HepG2 (cell line): Measurements from ENCODE around the gene MOK. TPM values are rescaled to one million over a fixed set of nuclear protein-coding genes. Genes with fewer than 3 reads are reported as not detected.

Experiments
- ATAC-seq: fragments of 200-7000 bp; cut with Tn5 transposase; 3 replicates; pipeline ENCODE4 v1.9.1; 2020; ENCODE audit warnings: mild to moderate bottlenecking, moderate library complexity
- BruUV-seq: library from RNA; stranded (reverse); fragments of 400-500 nt; replicated peaks from 2 replicates; lab custom pipeline; 2021; lab: Mats Ljungman, UMichigan
- CTCF ChIA-PET: fragments of 300-600 bp; formaldehyde crosslinking; extraction: SDS; loops from one replicate; lab custom pipeline; 2021; ENCODE audit warnings: low total read pairs, inconsistent platforms, low intra/inter-chr PET ratio; lab: Yijun Ruan, JAX
- POLR2A ChIA-PET: fragments of 350-600 bp; sonication (Branson Sonifier 250); formaldehyde crosslinking; loops from one replicate; lab custom pipeline; 2020; ENCODE audit warnings: antibody characterized with exemption, inconsistent platforms; lab: Yijun Ruan, JAX
- DNase-seq: peaks from one replicate; pipeline ENCODE4 v3.0.0-alpha.2; 2015; ENCODE audit warnings: low spot score
- FAIRE-seq: peaks from 3 replicates; lab custom pipeline; 2011; peaks lifted over from hg19 to GRCh38; lab: Jason Lieb, UNC
- H2AFZ ChIP-seq: one replicate; pipeline ENCODE4 v1.6.1; 2011; ENCODE audit warnings: low read length, inconsistent platforms
- H3K27ac ChIP-seq: fragments of 300-600 bp; 3 replicates; pipeline ENCODE4 v1.8.0; 2011; ENCODE audit warnings: mixed run types, mild to moderate bottlenecking, mixed read lengths, low read length, inconsistent platforms; ENCODE audit not compliant: insufficient read depth; ENCODE audit errors: extremely low read length
- H3K27me3 ChIP-seq, 2 experiments: fragments of 200-600 bp in 1 of 2; 2 replicates in 1 of 2; 3 replicates in 1 of 2; pipeline versions ENCODE4 v1.6.0 to v1.8.0; 2011; ENCODE audit warnings: low read length in 2 of 2, mild to moderate bottlenecking in 2 of 2, moderate library complexity in 2 of 2, inconsistent platforms in 1 of 2; ENCODE audit not compliant: insufficient read depth in 2 of 2, control insufficient read depth in 1 of 2
- H3K36me3 ChIP-seq, 2 experiments: fragments of 200-600 bp in 1 of 2; replicated peaks in 1 of 2; 2 replicates in 1 of 2; 3 replicates in 1 of 2; pipeline versions ENCODE4 v1.5.1 to v1.8.0; 2011; ENCODE audit warnings: low read length in 2 of 2, inconsistent platforms in 1 of 2; ENCODE audit not compliant: insufficient read depth in 2 of 2, control insufficient read depth in 1 of 2
- H3K4me1 ChIP-seq: 2 replicates; pipeline ENCODE4 v1.5.1; 2012; ENCODE audit warnings: low read length, inconsistent platforms; ENCODE audit not compliant: insufficient read depth
- H3K4me2 ChIP-seq: 2 replicates; pipeline ENCODE4 v1.6.0; 2011; ENCODE audit warnings: low read depth, low read length, inconsistent platforms
- H3K4me3 ChIP-seq, 3 experiments: fragments of 200-600 bp in 1 of 3; sonication (generic), shearing (Covaris generic) in 1 of 3; replicated peaks in 1 of 3; 2 replicates each; pipeline ENCODE4 v1.5.1; 2011 to 2016; ENCODE audit warnings: low read length in 3 of 3, inconsistent platforms in 2 of 3, low read depth in 2 of 3, mild to moderate bottlenecking in 2 of 3, control low read depth in 1 of 3, mixed read lengths in 1 of 3; ENCODE audit not compliant: insufficient read depth in 1 of 3
- H3K79me2 ChIP-seq: one replicate; pipeline ENCODE4 v1.6.1; 2011; ENCODE audit warnings: low read length, inconsistent platforms; ENCODE audit not compliant: insufficient read depth
- H3K9ac ChIP-seq: 2 replicates; pipeline ENCODE4 v1.6.0; 2011; ENCODE audit warnings: mild to moderate bottlenecking, low read depth, low read length, inconsistent platforms; ENCODE audit not compliant: insufficient read depth
- H3K9me3 ChIP-seq: 2 replicates; pipeline ENCODE4 v1.5.1; 2012; ENCODE audit warnings: mild to moderate bottlenecking, low read length
- H4K20me1 ChIP-seq: 2 replicates; pipeline ENCODE4 v1.6.0; 2011; ENCODE audit warnings: inconsistent platforms, mild to moderate bottlenecking, low read length, moderate library complexity; ENCODE audit not compliant: insufficient read depth
- HIC2 ChIP-seq: sonication (generic); formaldehyde crosslinking; IDR thresholded peaks from 2 replicates; pipeline ENCODE4 v1.9.0; 2022; ENCODE audit warnings: low read depth, missing genetic modification reagents
- IRX3 ChIP-seq: sonication (generic); formaldehyde crosslinking; IDR thresholded peaks from 2 replicates; pipeline ENCODE4 v1.8.1; 2023; ENCODE audit warnings: mild to moderate bottlenecking, low read depth, missing genetic modification reagents, borderline replicate concordance
- KLF12 ChIP-seq: sonication (generic); formaldehyde crosslinking; IDR thresholded peaks from 2 replicates; pipeline ENCODE4 v1.4.0; 2020; ENCODE audit warnings: missing genetic modification reagents, borderline replicate concordance
- KLF13 ChIP-seq: sonication (generic); formaldehyde crosslinking; IDR thresholded peaks from 2 replicates; pipeline ENCODE4 v1.4.0; 2020; ENCODE audit warnings: mild to moderate bottlenecking, missing genetic modification reagents
- MAZ ChIP-seq, 2 experiments: sonication (generic) in 1 of 2; formaldehyde crosslinking in 1 of 2; IDR thresholded peaks; 2 replicates each; pipeline versions ENCODE4 v1.5.0 to v1.6.1; 2012 to 2020; ENCODE audit warnings: low read depth in 2 of 2, mild to moderate bottlenecking in 2 of 2, borderline replicate concordance in 1 of 2, improper control_type of control experiment in 1 of 2, low read length in 1 of 2, missing genetic modification reagents in 1 of 2, moderate library complexity in 1 of 2
- ONECUT2 ChIP-seq: sonication (generic); formaldehyde crosslinking; IDR thresholded peaks from 2 replicates; pipeline ENCODE4 v1.4.0; 2020; ENCODE audit warnings: missing genetic modification reagents
- SKIL ChIP-seq: sonication (generic); formaldehyde crosslinking; IDR thresholded peaks from 2 replicates; pipeline ENCODE4 v1.8.0; 2022; ENCODE audit warnings: missing genetic modification reagents, mild to moderate bottlenecking, moderate library complexity, borderline replicate concordance
- ZNF230 ChIP-seq: sonication (generic); formaldehyde crosslinking; IDR thresholded peaks from 2 replicates; pipeline ENCODE4 v1.4.0; 2020; ENCODE audit warnings: mild to moderate bottlenecking, missing genetic modification reagents
- ZNF496 ChIP-seq: sonication (generic); formaldehyde crosslinking; IDR thresholded peaks from 2 replicates; pipeline ENCODE4 v1.8.1; 2023; ENCODE audit warnings: mild to moderate bottlenecking, moderate library complexity, missing genetic modification reagents; ENCODE audit not compliant: insufficient replicate concordance
- ZNF816 ChIP-seq: sonication (generic); formaldehyde crosslinking; IDR thresholded peaks from 2 replicates; pipeline ENCODE4 v1.8.0; 2022; ENCODE audit warnings: missing genetic modification reagents, mild to moderate bottlenecking, borderline replicate concordance
- WGBS: methylation state at CpG from one replicate; pipeline ENCODE4 v1.1.6; 2017; ENCODE audit warnings: low lambda C conversion rate; 5-methylcytosine and 5-hydroxymethylcytosine counted together
- in situ Hi-C: cut with HindIII; loops from 2 replicates; pipeline ENCODE4 v1.10.0; 2017; ENCODE audit warnings: low pct_unique_long_range_greater_than_20kb; ENCODE audit not compliant: extremely low pct_ligation_motif_present
- intact Hi-C: fragments of 100-400 bp; cut with micrococcal nuclease; formaldehyde crosslinking; loops from one replicate; pipeline ENCODE4 v1.10.0; 2022; ENCODE audit not compliant: unreplicated experiment
- polyA plus RNA-seq, 8 experiments: library from polyadenylated mRNA; depleted of rRNA in 3 of 8; stranded (reverse) in 7 of 8; unstranded in 1 of 8; fragments of >200 nt; fragmentation: Illumina TruSeq in 4 of 8; extraction: Trizol in 4 of 8; gene quantifications; 2 replicates each; pipeline versions ENCODE4 v1.2.1 to v1.2.3, GENCODE V29; 2011 to 2016; ENCODE audit warnings: low read depth in 4 of 8, missing spikeins in 1 of 8, mixed read lengths in 1 of 8; ENCODE audit not compliant: insufficient read depth in 1 of 8
- total RNA-seq, 5 experiments: library from RNA; depleted of rRNA; stranded (reverse); fragments of >200 nt; fragmentation: Illumina TruSeq; extraction: Trizol; gene quantifications; 2 replicates each; pipeline ENCODE4 v1.2.3, GENCODE V29; 2016; ENCODE audit warnings: low read depth in 1 of 5
- TF ChIP-seq, protein P1 (sequence below): sonication (generic); formaldehyde crosslinking; IDR thresholded peaks from 2 replicates; pipeline ENCODE4 v1.5.0; 2020; ENCODE audit warnings: mild to moderate bottlenecking, low read depth, missing genetic modification reagents, borderline replicate concordance
- TF ChIP-seq, protein P2 (sequence below): sonication (generic); formaldehyde crosslinking; IDR thresholded peaks from 2 replicates; pipeline ENCODE4 v1.5.0; 2020; ENCODE audit warnings: mild to moderate bottlenecking, missing genetic modification reagents

MOK gene
- total and polyA plus RNA-seq, 2 of the 13 experiments (the other 11 are each of a cell fraction or from before 2014, with no cell fraction given) = 15.3 to 16.9 TPM

GRCh38 chr14:102212356-102212755 is 92.6 kb downstream of the MOK start:
- Histone ChIP-seq H3K27ac (no peak overlapping the region), H3K79me2 (peaks cover 2% of the 10 kb centered on the region), H2AFZ (no peak overlapping the region), H3K9me3 (no peaks in the 10 kb centered on the region), H4K20me1 (no peaks in the 10 kb centered on the region), H3K36me3 (peaks cover 14 to 31% of the 10 kb centered on the region in 2 experiments), H3K4me2 (no peak overlapping the region), H3K9ac (no peak overlapping the region), H3K27me3 (no peaks in the 10 kb centered on the region), H3K4me1 (no peaks in the 10 kb centered on the region), H3K4me3 (no peak overlapping the region)
- TF ChIP-seq ZNF816 (CRISPR knock-in tag) = no peak
- TF ChIP-seq ZNF230 = no peak
- no peak for TF ChIP-seq KLF12 (CRISPR knock-in tag)
- TF ChIP-seq, protein P1, sequence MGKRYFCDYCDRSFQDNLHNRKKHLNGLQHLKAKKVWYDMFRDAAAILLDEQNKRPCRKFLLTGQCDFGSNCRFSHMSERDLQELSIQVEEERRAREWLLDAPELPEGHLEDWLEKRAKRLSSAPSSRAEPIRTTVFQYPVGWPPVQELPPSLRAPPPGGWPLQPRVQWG = no peak
- TF ChIP-seq HIC2 = no peak
- TF ChIP-seq IRX3 (CRISPR knock-in tag) = no peak
- no peak for TF ChIP-seq ONECUT2
- no peak for TF ChIP-seq KLF13
- TF ChIP-seq, protein P2, sequence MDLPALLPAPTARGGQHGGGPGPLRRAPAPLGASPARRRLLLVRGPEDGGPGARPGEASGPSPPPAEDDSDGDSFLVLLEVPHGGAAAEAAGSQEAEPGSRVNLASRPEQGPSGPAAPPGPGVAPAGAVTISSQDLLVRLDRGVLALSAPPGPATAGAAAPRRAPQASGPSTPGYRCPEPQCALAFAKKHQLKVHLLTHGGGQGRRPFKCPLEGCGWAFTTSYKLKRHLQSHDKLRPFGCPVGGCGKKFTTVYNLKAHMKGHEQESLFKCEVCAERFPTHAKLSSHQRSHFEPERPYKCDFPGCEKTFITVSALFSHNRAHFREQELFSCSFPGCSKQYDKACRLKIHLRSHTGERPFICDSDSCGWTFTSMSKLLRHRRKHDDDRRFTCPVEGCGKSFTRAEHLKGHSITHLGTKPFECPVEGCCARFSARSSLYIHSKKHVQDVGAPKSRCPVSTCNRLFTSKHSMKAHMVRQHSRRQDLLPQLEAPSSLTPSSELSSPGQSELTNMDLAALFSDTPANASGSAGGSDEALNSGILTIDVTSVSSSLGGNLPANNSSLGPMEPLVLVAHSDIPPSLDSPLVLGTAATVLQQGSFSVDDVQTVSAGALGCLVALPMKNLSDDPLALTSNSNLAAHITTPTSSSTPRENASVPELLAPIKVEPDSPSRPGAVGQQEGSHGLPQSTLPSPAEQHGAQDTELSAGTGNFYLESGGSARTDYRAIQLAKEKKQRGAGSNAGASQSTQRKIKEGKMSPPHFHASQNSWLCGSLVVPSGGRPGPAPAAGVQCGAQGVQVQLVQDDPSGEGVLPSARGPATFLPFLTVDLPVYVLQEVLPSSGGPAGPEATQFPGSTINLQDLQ (CRISPR knock-in tag) = no peak
- TF ChIP-seq ZNF496 (CRISPR knock-in tag) = no peak
- TF ChIP-seq SKIL = no peak
- no peak for TF ChIP-seq MAZ (IDR thresholded peaks at IDR 0.05; ENCODE audit: borderline replicate concordance, low read depth, low read length)
- TF ChIP-seq MAZ (CRISPR knock-in tag; IDR thresholded peaks at IDR 0.05; ENCODE audit: low read depth) = no peak
- BruUV-seq = no TSS peak
- 98% methylated on average over 8 of the region's 8 CpGs for WGBS
- no peak for DNase-seq
- ATAC-seq = no peak
- in situ Hi-C loops (no loop called here), intact Hi-C loops (no loop called here)
- CTCF ChIA-PET = no interaction called here
- POLR2A ChIA-PET = no interaction called here
- no peak for FAIRE-seq
